GM18511 (cell line): ENCODE measurements around the gene DNASE1.

Source experiments
- ATAC-seq: cut with Tn5 transposase; IDR thresholded peaks from one replicate; pipeline ENCODE4 v1.9.1; 2021; ENCODE audit warnings: mild to moderate bottlenecking, moderate library complexity; ENCODE audit not compliant: unreplicated experiment

Gene DNASE1

GRCh38 chr16:3661922-3662321 lies 7.4 kb downstream of the DNASE1 start:
- no peak for ATAC-seq

GRCh38 chr16:3662601-3663000 lies 8.1 kb downstream of the DNASE1 start:
- no peak for ATAC-seq

- ATAC-seq, result no peak
Observed at GRCh38 chr16:3664187-3664896, 9.9 kb downstream of the DNASE1 start.

- no peak for ATAC-seq
Observed at GRCh38 chr16:3665508-3665907, 11.0 kb downstream of the DNASE1 start.

GRCh38 chr16:3668626-3669025 lies 14.1 kb downstream of the DNASE1 start:
- ATAC-seq, result no peak

- ATAC-seq, result no peak
Observed at GRCh38 chr16:3669082-3669481, 14.6 kb downstream of the DNASE1 start.

GRCh38 chr16:3670711-3671110 lies 16.2 kb downstream of the DNASE1 start:
- ATAC-seq, result no peak

GRCh38 chr16:3671424-3671823 lies 16.9 kb downstream of the DNASE1 start:
- no peak for ATAC-seq

GRCh38 chr16:3672571-3673041 lies 18.1 kb downstream of the DNASE1 start:
- no peak for ATAC-seq

- no peak for ATAC-seq
Observed at GRCh38 chr16:3673201-3673600, 18.7 kb downstream of the DNASE1 start.

- ATAC-seq, result no peak
Observed at GRCh38 chr16:3673676-3674377, 19.3 kb downstream of the DNASE1 start.

GRCh38 chr16:3674513-3675295 lies 20.2 kb downstream of the DNASE1 start:
- ATAC-seq, result no peak

GRCh38 chr16:3675601-3676130 lies 21.2 kb downstream of the DNASE1 start:
- ATAC-seq, result no peak

- ATAC-seq, result no peak
Observed at GRCh38 chr16:3677994-3678393, 23.5 kb downstream of the DNASE1 start.

- ATAC-seq, result no peak
Observed at GRCh38 chr16:3681206-3681605, 26.7 kb downstream of the DNASE1 start.

- ATAC-seq, result no peak
Observed at GRCh38 chr16:3687021-3687420, 32.5 kb downstream of the DNASE1 start.

- ATAC-seq, result no peak
Observed at GRCh38 chr16:3687792-3688191, 33.3 kb downstream of the DNASE1 start.

GRCh38 chr16:3689731-3690130 lies 35.2 kb downstream of the DNASE1 start:
- ATAC-seq, result no peak

- ATAC-seq, result no peak
Observed at GRCh38 chr16:3690470-3690928, 36.0 kb downstream of the DNASE1 start.

GRCh38 chr16:3690980-3691720 lies 36.7 kb downstream of the DNASE1 start:
- ATAC-seq, result no peak

- ATAC-seq, result no peak
Observed at GRCh38 chr16:3691761-3692160, 37.3 kb downstream of the DNASE1 start.
